Epithelial cell of esophagus (primary cell): Measurements from ENCODE around the gene TMED3.

Experiments
- DNase-seq: peaks from one replicate; pipeline ENCODE4 v3.0.0; 2010; ENCODE audit warnings: low read depth
- H3K4me3 ChIP-seq: 2 replicates; pipeline ENCODE4 v1.5.1; 2011; ENCODE audit warnings: mild to moderate bottlenecking, low read length, control low read depth
- CTCF ChIP-seq: IDR thresholded peaks from 2 replicates; pipeline ENCODE4 v1.5.1; 2011; ENCODE audit warnings: low read depth, mild to moderate bottlenecking, low read length, control low read depth, inconsistent platforms; ENCODE audit not compliant: insufficient read depth; ENCODE audit errors: missing control alignments

Gene TMED3

GRCh38 chr15:79364571-79365240 is 53.8 kb downstream of the TMED3 start:
- H3K4me3 ChIP-seq = no peak overlapping the region
- no peak for TF ChIP-seq CTCF
- DNase-seq = no peak

GRCh38 chr15:79365765-79366164 is 54.9 kb downstream of the TMED3 start:
- no peak for DNase-seq
- no peak overlapping the region for H3K4me3 ChIP-seq
- TF ChIP-seq CTCF = no peak

- TF ChIP-seq CTCF = no peak
- DNase-seq = no peak
- no peak overlapping the region for H3K4me3 ChIP-seq
Observed at GRCh38 chr15:79366691-79367090, 55.8 kb downstream of the TMED3 start.

GRCh38 chr15:79370716-79371115 is 59.8 kb downstream of the TMED3 start:
- no peak for DNase-seq
- TF ChIP-seq CTCF = no peak
- no peak overlapping the region for H3K4me3 ChIP-seq

- H3K4me3 ChIP-seq = no peak overlapping the region
- no peak for DNase-seq
- no peak for TF ChIP-seq CTCF
Observed at GRCh38 chr15:79371591-79371990, 60.7 kb downstream of the TMED3 start.

- no peak for DNase-seq
- TF ChIP-seq CTCF = no peak
- H3K4me3 ChIP-seq = no peak overlapping the region
Observed at GRCh38 chr15:79372428-79372827, 61.5 kb downstream of the TMED3 start.
